Brain pericyte (primary cell): Measurements from ENCODE around the gene ACP2.
"Not testable (repeated sequence)": the region's sequence is repeated elsewhere in the genome, so short reads cannot be mapped to it uniquely, and the experiment has no call there.

Experiments used
- DNase-seq: peaks from one replicate; pipeline ENCODE4 v3.0.0-alpha.2; 2012; ENCODE audit warnings: low read depth, low spot score

The ACP2 gene

DNA sequence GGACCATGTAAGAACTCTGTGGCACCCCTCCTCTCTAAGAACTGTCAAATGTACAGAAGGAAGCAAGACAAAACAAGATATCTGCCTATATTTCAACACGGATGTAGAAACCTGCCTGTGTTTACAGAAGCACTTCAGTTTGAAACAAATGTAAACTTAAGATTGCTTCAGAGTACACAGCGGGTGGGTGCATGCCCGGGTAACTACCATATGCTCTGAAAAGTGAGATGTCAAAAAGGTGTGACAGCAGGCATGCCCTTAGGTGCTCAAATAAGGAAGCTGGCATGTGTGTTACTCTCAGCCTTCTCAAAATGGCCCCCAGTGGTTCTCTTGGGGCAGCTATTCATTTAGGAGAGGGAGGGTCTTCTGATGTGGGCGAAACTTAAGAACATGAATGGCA lies 5.2 kb downstream of the ACP2 start:
- no peak for DNase-seq

DNA sequence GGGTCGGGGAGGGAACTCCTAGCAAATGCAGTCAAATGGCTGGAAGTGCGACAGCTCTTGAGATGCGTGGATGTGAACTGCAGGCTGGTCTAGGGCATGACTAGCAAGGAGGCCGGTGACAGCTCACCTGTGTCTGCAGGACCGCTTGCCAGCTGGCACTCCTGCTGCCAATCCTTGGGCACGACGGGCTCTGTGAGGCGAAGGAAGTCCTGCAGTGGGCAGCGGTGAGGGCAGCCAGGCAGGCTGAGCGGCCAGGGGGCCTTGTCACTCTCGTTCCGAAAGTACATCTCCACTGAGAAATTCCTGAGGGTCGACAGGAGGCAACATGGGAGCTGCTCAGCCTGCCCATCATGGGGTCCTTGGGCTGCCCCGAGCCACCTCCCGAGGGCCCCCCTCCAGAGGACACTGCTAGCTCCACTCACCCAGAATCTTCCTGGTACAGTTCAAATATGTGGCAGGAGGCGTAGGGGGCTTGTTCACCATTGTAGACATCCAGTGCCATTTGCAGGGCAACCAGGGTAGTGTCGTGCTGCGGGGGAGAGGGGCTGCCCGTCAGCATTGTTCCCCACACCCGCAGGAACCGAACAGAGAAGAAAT lies 5.9 kb downstream of the ACP2 start:
- DNase-seq: no peak

- DNase-seq: no peak
Observed at GRCh38 chr11:47241841-47242301, 6.7 kb downstream of the ACP2 start.

GRCh38 chr11:47239852-47240251 lies 8.8 kb downstream of the ACP2 start:
- DNase-seq: no peak

- no peak for DNase-seq
Observed at GRCh38 chr11:47236482-47236881, 12.1 kb downstream of the ACP2 start.

DNA sequence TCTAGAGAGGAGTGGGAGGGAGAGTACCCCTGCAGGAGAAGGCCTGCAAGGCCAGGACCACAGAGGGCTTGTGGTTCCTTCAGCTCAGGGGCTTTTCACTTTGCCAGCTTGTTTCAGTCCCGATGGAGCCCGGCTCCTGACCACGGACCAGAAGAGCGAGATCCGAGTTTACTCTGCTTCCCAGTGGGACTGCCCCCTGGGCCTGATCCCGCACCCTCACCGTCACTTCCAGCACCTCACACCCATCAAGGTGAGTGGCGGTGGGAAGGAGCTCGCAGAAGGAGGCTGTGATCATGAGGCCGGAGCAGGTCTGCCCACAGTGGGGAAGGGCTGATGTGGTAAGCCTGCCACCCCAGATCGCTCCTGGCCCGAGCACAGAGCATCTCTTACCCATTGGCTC lies 13.5 kb downstream of the ACP2 start:
- no peak for DNase-seq

DNA sequence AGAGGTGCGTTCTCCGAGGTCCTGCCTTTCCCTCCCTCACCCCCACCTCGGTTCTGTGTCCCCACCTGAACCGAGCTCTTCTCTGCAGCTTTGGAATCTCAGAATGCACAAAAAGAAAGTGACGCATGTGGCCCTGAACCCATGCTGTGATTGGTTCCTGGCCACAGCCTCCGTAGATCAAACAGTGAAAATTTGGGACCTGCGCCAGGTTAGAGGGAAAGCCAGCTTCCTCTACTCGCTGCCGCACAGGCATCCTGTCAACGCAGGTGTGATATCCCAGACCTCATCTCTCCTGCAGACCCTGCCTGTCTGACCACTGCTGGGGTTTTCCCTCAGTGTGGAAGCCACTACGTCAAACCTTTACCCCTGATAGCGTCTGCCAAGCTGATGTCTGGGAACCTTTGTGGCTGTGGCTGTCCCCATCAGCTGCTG lies 13.9 kb downstream of the ACP2 start:
- DNase-seq: no peak

- DNase-seq: no peak
Observed at GRCh38 chr11:47233989-47234668, 14.5 kb downstream of the ACP2 start.

DNA sequence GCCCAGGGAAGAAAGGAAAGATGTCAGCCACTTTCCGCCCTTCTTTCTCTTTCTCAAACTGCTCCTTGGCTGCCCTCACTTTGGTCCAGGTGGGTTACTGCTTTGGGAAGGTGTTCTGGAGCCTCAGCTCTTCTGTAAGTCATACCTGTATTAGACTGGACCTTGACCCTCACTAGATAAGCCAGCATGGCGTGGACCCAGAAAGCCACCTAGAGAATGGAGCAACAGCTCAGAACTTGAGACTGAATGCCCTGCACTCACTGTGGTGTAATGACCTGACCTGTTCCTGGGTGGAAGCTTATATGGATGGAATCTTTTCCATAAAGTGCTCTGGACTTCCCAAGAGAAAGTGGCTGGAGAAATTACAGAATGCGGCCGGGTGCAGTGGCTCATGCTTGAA lies 15.6 kb downstream of the ACP2 start:
- no peak for DNase-seq

GRCh38 chr11:47229161-47229560 lies 19.5 kb downstream of the ACP2 start:
- no peak for DNase-seq

DNA sequence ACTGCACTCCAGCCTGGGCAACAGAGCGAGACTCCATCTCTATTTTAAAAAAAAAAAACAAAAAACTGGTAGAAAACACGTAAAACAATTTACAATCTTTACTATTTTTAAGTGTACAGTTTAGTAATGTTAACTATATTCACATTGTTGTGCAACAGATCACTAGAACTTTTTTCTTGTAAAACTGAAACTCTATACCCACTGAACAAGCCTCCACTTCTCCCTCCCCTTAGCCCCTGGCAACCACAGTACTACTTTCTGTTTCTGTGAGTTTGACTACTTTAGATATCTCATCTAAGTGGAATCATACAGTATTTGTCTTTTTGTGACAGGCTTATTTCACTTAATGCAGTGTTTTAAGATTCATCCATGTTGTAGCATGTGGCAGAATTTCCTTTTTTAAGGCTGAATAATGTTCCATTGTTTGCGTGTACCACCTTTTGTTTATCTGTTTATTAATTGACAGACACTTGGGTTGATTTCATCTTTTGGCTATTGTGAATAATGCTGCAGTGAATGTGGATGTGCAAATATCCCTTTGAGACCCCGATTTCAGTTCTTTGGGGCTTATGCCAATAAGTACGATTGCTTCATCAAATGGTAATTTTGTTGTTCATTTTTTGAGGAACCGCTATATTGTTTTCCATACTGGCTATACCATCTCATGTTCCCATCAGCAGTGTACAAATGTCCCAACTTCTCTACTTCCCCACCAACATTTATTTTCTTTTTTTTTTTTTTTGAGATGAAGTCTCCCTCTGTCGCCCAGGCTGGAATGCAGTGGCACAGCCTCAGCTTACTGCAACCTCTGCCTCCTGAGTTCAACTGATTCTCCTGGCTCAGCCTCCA lies 22.8 kb downstream of the ACP2 start:
- no peak for DNase-seq

- no peak for DNase-seq
Observed at GRCh38 chr11:47222696-47223095, 25.9 kb downstream of the ACP2 start.

- no peak for DNase-seq
Observed at GRCh38 chr11:47220401-47220821, 28.2 kb downstream of the ACP2 start.

GRCh38 chr11:47216121-47216798 lies 32.4 kb downstream of the ACP2 start:
- no peak for DNase-seq

DNA sequence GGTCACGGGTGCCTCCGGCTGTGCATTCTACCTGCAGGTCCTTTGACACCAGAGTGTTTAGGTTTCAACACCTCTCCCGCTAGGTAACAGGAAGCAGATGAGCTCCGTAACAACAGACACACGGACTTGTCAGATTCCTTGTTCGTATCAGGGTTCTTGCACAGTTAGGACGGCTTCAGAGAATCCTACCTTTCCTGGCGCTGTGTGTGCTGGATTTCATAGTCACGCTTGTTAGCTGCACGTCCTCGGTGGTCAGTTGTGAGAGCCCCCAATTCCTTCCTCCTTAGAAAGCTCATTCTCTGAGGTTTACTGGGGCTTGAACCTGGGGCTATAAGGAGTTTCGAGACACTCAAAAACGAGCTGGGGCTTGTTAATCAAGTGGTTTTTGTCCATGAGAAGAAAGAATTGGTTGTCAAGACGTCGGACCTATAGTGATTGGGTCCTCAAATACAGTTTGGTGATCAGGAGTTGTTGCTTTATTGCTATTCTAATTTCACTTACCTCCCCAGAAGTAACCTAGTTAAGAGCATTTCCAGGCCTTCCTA lies 33.2 kb downstream of the ACP2 start:
- no peak for DNase-seq

- DNase-seq: peak; percentile 45
Observed at GRCh38 chr11:47213950-47214565, 34.6 kb downstream of the ACP2 start.

DNA sequence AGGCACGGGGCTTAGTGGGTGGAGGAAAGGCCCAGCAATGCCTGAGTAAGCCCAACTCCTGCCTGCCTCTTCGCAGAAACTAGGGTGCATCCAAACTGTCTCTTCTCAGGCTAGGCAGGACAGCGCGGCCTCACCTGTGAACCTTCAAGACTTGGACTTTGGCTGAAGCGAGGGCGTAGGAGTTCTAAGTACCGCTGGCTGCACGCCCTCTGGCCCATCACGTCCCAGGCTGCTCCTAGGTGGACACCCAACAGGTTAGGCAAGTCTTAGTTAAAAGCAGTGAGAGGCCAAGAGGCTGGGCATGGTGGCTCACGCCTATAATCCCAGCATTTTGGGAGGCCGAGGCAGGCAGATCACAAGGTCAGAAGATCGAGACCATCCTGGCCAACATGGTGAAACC lies 35.7 kb downstream of the ACP2 start:
- no peak for DNase-seq

GRCh38 chr11:47208628-47209027 lies 40.0 kb downstream of the ACP2 start:
- DNase-seq: no peak

GRCh38 chr11:47208008-47208552 lies 40.5 kb downstream of the ACP2 start:
- DNase-seq: not testable (repeated sequence)

DNA sequence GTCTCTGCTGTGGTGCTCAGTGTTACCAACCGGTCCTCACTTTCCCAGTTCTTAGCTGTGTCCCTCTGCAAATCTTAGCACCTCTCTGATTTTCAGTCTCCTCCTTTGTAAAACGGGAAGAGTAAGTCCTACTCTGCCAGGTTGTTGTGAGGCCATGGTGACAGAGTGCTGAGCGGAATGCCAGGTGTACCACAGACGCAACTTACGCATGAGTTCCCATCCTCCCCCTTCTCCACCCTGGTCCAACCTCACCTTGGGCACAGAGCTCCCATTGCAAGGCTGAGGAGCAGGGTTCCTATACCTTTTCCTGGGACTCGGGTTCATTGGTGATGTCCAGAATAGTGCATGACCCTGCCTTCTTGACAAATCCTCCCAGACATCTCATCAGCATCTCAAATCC lies 41.2 kb downstream of the ACP2 start:
- DNase-seq: no peak

DNA sequence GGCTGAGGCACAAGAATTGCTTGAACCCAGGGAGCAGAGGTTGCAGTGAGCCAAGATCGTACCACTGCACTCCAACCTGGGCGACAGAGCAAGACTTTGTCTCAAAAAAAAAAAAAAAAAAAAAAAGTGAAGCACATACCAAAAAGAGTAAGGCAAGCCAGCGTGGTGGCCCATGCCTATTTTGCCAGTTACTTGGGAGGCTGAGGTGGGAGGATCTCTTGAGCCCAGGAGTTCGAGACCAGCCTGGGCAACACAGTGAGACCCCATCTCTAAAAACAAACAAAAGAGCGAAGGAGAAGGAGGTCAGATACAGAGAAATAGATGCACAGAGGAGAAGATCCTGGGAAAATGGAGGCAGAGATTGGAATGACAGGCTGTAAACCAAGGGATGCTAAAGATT lies 42.0 kb downstream of the ACP2 start:
- DNase-seq: not testable (repeated sequence)
